Right lobe of liver (tissue), 6 donors: Measurements from ENCODE around the gene GHR. TPM values are rescaled to one million over a fixed set of nuclear protein-coding genes. Genes with fewer than 3 reads are reported as not detected.
A peak's percentile ranks its signal among the peaks of the same experiment; 100 is the strongest.

Experiments used
- ATAC-seq, 4 donors: fragments of 200-7000 bp; cut with Tn5 transposase; one replicate each; pipeline ENCODE4 v1.9.1; 2020; ENCODE audit warnings: mild to moderate bottlenecking in 4 of 4, moderate library complexity in 4 of 4
- DNase-seq, 3 donors: peaks; one replicate each; pipeline ENCODE4 v3.0.0-alpha.2; 2020
- H3K27ac ChIP-seq, 3 donors: fragments of 200-600 bp; one replicate each; pipeline ENCODE4 v1.8.0; 2022
- H3K27me3 ChIP-seq, 2 donors: fragments of 200-600 bp; one replicate each; pipeline ENCODE4 v1.8.0; 2022
- H3K36me3 ChIP-seq, 4 donors: fragments of 200-600 bp; sonication (generic) in 1 of 4; one replicate each; pipeline versions ENCODE4 v1.5.1 to v1.8.0; 2017 to 2022; ENCODE audit warnings: control low read depth in 1 of 4
- H3K4me1 ChIP-seq, 4 donors: fragments of 200-600 bp; sonication (generic) in 1 of 4; one replicate each; pipeline versions ENCODE4 v1.5.1 to v1.8.0; 2017 to 2022; ENCODE audit warnings: control low read depth in 1 of 4
- H3K4me3 ChIP-seq, 3 donors: fragments of 200-600 bp; one replicate each; pipeline ENCODE4 v1.8.0; 2022
- H3K9me3 ChIP-seq, 4 donors: fragments of 200-600 bp; sonication (generic) in 1 of 4; one replicate each; pipeline versions ENCODE4 v1.5.1 to v1.8.0; 2017 to 2022; ENCODE audit warnings: control low read depth in 1 of 4
- POLR2A ChIP-seq: fragments of 450-650 bp; IDR thresholded peaks from one replicate; pipeline ENCODE4 v1.6.1; 2017; ENCODE audit warnings: antibody characterized with exemption, mild to moderate bottlenecking
- WGBS: methylation state at CpG from one replicate; pipeline ENCODE4 v1.1.6; 2018; ENCODE audit warnings: low coverage, low lambda C conversion rate; ENCODE audit not compliant: insufficient coverage; ENCODE audit errors: missing lambda C conversion rate; 5-methylcytosine and 5-hydroxymethylcytosine counted together
- intact Hi-C, 2 donors: fragments of 100-400 bp; cut with DNase I; formaldehyde crosslinking; loops; one replicate each; pipeline versions ENCODE4 v1.11.2 to v1.14.1; 2022
- total RNA-seq, 6 experiments: library from RNA; depleted of rRNA in 2 of 6; stranded (reverse); fragments of >200 nt in 2 of 6; fragmentation: NEBNext Ultra II Directional in 3 of 6; extraction: Animal tissue kit (Norgen Biotek cat#: 25700) in 3 of 6; gene quantifications; one replicate each; pipeline versions ENCODE4 v1.1.0 to v1.2.4, GENCODE V29; 2016 to 2023
- TF ChIP-seq, protein P1 (sequence below), 4 donors: fragments of 200-600 bp in 3 of 4; fragments of 450-650 bp in 1 of 4; IDR thresholded peaks; one replicate each; pipeline versions ENCODE4 v1.5.1 to v1.8.0; 2016 to 2022; ENCODE audit warnings: antibody characterized with exemption in 4 of 4, mild to moderate bottlenecking in 2 of 4
- donor health status: DM: no; HTN: yes; CAD: no.
- donor health status: DM: no; HTN: no; CAD: no.
- donor health status: DM: no; HTN: no; CAD: no.
- donor health status: DM: no; HTN: yes; CAD: no.
- donor health status: DM: no; HTN: yes; CAD: no.

Gene GHR
- total RNA-seq, 6 experiments from 2014 or later = 25.9 to 90.7 (median 71.9) TPM

DNA sequence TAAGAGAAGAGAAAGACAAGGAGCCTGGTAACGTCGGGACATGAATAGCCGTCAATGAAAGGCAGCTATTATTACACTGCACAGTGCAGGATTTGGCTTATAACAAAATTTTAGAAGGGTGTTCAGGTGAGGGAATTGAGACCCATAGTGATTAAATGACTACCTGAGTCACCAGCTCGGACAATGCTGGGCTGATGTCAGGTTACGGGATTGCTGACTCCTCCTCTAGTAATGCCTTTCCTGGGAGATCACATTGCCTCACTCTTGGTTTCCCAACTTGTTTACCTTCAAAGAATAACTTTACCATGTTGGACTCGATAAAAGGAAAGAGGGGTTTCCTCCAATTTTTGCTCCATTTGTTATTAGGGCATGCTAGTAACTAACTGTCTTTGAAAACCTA lies 132.6 kb downstream of the GHR start:
- 34% methylated on average over 6 of the region's 6 CpGs for WGBS
- H3K27me3 ChIP-seq = no peaks in the 10 kb centered on the region
- H3K4me3 ChIP-seq = no peak overlapping the region
- H3K9me3 ChIP-seq = no peaks in the 10 kb centered on the region
- peak overlapping the region; percentile 70 to 83 (median 78) for H3K27ac ChIP-seq
- intact Hi-C loops = loop anchor here in 1 of 2 donors (5.0 kb wide), 1 partner anchor 38 kb away; no protein-coding TSS in a partner anchor
- TF ChIP-seq, protein P1, sequence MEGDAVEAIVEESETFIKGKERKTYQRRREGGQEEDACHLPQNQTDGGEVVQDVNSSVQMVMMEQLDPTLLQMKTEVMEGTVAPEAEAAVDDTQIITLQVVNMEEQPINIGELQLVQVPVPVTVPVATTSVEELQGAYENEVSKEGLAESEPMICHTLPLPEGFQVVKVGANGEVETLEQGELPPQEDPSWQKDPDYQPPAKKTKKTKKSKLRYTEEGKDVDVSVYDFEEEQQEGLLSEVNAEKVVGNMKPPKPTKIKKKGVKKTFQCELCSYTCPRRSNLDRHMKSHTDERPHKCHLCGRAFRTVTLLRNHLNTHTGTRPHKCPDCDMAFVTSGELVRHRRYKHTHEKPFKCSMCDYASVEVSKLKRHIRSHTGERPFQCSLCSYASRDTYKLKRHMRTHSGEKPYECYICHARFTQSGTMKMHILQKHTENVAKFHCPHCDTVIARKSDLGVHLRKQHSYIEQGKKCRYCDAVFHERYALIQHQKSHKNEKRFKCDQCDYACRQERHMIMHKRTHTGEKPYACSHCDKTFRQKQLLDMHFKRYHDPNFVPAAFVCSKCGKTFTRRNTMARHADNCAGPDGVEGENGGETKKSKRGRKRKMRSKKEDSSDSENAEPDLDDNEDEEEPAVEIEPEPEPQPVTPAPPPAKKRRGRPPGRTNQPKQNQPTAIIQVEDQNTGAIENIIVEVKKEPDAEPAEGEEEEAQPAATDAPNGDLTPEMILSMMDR (IDR thresholded peaks at IDR 0.05) = no peak
- peak; percentile 52 for TF ChIP-seq POLR2A
- DNase-seq = peak; percentile 47 to 75 (median 59)
- H3K4me1 ChIP-seq = peaks cover 0 to 73% (median 19%) of the 10 kb centered on the region in 4 donors
- peak; percentile 52 to 70 (median 62) for ATAC-seq
- no peaks in the 10 kb centered on the region for H3K36me3 ChIP-seq

DNA sequence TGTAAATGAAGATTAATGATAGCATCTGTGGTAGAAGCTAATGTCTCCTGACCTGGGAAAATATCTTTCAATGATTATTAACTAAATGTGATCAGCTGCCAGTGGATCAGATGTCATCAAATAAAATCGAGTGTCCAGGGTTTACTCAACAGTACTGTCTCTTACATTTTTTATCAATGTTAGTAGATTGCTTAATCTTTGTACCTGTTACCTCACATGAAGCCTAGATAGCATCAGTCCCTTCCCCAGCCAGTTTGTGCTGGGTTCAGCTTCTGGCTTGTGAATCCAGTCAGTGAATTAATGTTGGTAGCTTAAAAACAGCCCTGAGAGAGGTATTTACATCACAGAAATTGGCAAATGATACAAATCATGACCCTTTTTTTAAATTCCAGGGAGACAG lies 134.4 kb downstream of the GHR start:
- TF ChIP-seq, protein P1 (IDR thresholded peaks at IDR 0.05) = no peak
- no peak for TF ChIP-seq POLR2A
- H3K9me3 ChIP-seq = no peaks in the 10 kb centered on the region
- peak; percentile 42 to 74 (median 62) for DNase-seq
- H3K4me1 ChIP-seq = peaks cover 0 to 66% (median 21%) of the 10 kb centered on the region in 4 donors
- intact Hi-C loops = loop anchor here in 1 of 2 donors (5.0 kb wide), 1 partner anchor 40 kb away; no protein-coding TSS in a partner anchor
- no peak overlapping the region for H3K4me3 ChIP-seq
- peak overlapping the region; percentile 18 to 83 (median 36) for H3K27ac ChIP-seq
- ATAC-seq = peak; percentile 56 to 82 (median 68)
- no peaks in the 10 kb centered on the region for H3K36me3 ChIP-seq
- no peaks in the 10 kb centered on the region for H3K27me3 ChIP-seq
- WGBS = 13% methylated on average over 1 of the region's 1 CpG

DNA sequence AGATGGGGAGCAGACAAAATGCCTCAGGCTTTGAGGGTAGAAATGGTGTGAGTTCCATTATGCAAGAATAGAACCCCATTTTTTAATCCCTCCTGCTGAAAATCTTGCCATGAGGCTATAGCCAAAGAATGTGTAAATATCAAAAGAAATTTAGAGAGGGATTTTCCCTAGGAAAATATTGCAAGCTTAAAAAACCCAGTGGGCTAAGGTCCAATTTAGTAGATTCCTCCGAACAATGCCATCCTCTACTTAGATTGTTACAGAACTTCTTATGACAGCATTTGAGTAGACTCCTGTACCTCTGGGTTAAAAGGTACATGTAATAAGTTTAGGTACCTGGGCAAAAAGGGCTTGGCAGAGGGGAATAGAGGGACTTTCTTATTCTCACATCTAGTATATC lies 138.4 kb downstream of the GHR start:
- peak in 1 of 4 donors; percentile 3 for ATAC-seq

DNA sequence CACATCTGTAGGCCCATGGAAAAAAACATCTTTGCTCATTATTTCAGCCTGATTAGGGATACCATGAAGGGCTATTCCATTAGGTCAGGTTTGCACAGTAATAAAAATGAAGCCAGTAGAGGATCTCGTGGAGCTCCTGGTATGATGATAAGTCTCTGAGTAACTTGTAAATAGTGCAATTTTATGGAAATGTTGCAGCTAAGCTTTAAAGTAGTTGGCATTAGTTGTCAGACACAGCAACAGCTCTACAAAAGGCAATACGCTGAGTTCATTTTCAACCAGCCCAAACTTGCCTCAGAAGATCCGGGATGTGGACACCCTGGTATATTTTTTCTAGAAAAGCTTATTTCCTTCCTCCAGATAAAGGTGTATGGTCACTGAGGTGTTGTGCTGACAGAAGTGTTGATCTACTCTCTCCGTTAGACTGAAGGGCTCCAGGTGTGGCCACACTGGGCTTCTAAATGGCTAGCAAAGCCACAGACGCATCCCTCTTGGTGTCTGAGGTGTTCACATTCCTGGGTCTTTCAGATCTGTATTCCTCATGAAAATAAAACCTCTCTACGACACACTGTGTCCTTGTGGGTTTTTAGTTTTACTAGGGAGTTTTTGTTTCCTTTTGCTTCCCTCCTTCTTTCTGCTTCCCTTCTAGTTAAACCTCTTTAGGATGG lies 141.6 kb downstream of the GHR start:
- WGBS = 75% methylated on average over 6 of the region's 6 CpGs
- peak overlapping the region in 2 of 3 donors; percentile 24 to 62 for H3K27ac ChIP-seq
- H3K4me1 ChIP-seq = peaks cover 0 to 53% (median 26%) of the 10 kb centered on the region in 4 donors
- H3K36me3 ChIP-seq = no peaks in the 10 kb centered on the region
- H3K27me3 ChIP-seq = no peaks in the 10 kb centered on the region
- no peak for DNase-seq
- no peak overlapping the region for H3K4me3 ChIP-seq
- no peak for TF ChIP-seq POLR2A
- TF ChIP-seq, protein P1 (IDR thresholded peaks at IDR 0.05) = no peak
- H3K9me3 ChIP-seq = no peaks in the 10 kb centered on the region
- ATAC-seq = no peak
- intact Hi-C loops = no loop called here

More for the DNA sequence above, 138.4 kb downstream of the GHR start:
- H3K9me3 ChIP-seq = no peaks in the 10 kb centered on the region
- WGBS = 15% methylated on average over 1 of the region's 1 CpG
- no peaks in the 10 kb centered on the region for H3K27me3 ChIP-seq
- peaks cover 0 to 50% (median 19%) of the 10 kb centered on the region in 4 donors for H3K4me1 ChIP-seq
- no peak for DNase-seq
- intact Hi-C loops = no loop called here
- H3K4me3 ChIP-seq = no peak overlapping the region
- no peaks in the 10 kb centered on the region for H3K36me3 ChIP-seq
- TF ChIP-seq, protein P1 (IDR thresholded peaks at IDR 0.05) = no peak
- TF ChIP-seq POLR2A = no peak
- H3K27ac ChIP-seq = peak overlapping the region; percentile 4 to 52 (median 13)
